ENCODE data around the gene APRT.

The APRT gene

DNA sequence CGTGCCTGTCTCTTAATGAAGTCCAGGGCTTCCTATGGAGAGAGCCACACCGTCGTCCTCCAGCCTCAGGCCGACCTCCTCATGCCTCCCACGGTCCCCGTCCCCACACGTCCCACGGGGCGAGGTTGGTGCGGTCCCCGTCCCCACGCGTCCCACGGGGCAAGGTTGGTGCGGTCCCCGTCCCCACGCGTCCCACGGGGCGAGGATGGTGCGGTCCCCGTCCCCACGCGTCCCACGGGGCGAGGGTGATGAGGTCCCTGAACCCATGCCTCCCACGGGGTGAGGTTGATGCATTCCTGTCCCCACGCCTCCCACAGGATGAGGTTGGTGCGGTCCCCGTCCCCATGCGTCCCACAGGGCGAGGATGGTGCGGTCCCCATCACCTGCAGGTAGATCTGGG lies 24.1 kb upstream of the APRT start:
- Histone ChIP-seq H3K27me3 (ENCODE audit: control insufficient read depth in 5 of 5, insufficient read depth in 4 of 5, low read length in 5 of 5) (no peaks in the 10 kb centered on the region), H3K36me3 (ENCODE audit: control insufficient read depth in 5 of 5, insufficient read depth in 5 of 5, low read length in 5 of 5) (peaks cover 0 to 54% (median 40%) of the 10 kb centered on the region in 5 donors), H3K27ac (ENCODE audit: low read depth, low read length) (no peak overlapping the region)

DNA sequence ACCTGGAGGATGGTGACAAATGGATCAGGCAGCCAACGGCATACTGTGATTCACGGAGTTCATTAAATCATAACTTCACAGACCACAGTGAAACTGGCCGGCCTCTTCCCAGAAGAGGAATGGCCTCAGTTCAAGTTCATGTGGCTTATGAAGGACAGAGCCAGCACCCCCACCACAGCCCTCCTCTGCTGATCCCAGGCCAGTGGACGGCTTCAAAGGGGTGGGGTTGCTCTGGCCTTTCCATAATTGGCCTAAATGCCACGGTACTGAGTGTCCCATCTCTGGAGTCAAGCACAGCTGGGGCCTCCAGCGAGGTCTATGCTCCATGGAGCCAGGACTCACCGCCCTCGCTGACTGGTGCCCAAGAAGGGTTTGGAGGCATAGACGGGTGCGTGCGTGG lies 23.7 kb upstream of the APRT start:
- Histone ChIP-seq H3K36me3 (ENCODE audit: control insufficient read depth in 5 of 5, insufficient read depth in 5 of 5, low read length in 5 of 5) (peaks cover 0 to 54% (median 40%) of the 10 kb centered on the region in 5 donors), H3K9ac (ENCODE audit: low read length in 5 of 5) (no peak overlapping the region), H3K27me3 (ENCODE audit: control insufficient read depth in 5 of 5, insufficient read depth in 4 of 5, low read length in 5 of 5) (no peaks in the 10 kb centered on the region), H3K4me3 (ENCODE audit: low read depth in 1 of 5, low read length in 5 of 5) (no peak overlapping the region), H3K27ac (ENCODE audit: low read depth, low read length) (no peak overlapping the region), H3K9me3 (ENCODE audit: control insufficient read depth in 5 of 5, low read length in 5 of 5) (no peaks in the 10 kb centered on the region), H3K4me1 (ENCODE audit: control insufficient read depth in 5 of 5, insufficient read depth in 5 of 5, low read length in 5 of 5) (no peaks in the 10 kb centered on the region)

More for the DNA sequence above, 24.1 kb upstream of the APRT start:
- Histone ChIP-seq H3K4me3 (ENCODE audit: low read depth in 1 of 5, low read length in 5 of 5) (no peak overlapping the region), H3K9me3 (ENCODE audit: control insufficient read depth in 5 of 5, low read length in 5 of 5) (no peaks in the 10 kb centered on the region), H3K9ac (ENCODE audit: low read length in 5 of 5) (no peak overlapping the region), H3K4me1 (ENCODE audit: control insufficient read depth in 5 of 5, insufficient read depth in 5 of 5, low read length in 5 of 5) (no peaks in the 10 kb centered on the region)

DNA sequence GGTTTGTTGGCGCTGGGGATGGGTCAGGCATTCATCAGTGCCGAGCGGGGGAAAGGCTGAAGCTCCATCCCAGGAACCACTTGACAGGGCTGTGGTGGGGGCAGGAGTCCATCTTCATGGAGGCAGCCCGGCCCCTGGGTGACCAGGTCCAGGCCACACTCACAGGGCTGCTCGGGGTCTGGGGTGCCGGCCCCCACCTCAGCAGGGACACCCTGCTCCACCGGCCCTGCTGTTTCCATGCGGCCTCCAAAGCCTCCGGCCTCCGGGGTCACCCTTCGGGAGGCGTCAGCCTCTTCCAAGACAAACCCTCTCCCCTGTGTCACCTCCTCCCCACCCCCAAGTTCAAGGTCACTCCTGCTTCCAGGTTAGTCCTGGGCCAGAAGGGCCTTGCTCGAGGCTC lies 22.9 kb upstream of the APRT start:
- Histone ChIP-seq H3K9me3 (ENCODE audit: control insufficient read depth in 5 of 5, low read length in 5 of 5) (no peaks in the 10 kb centered on the region), H3K27ac (ENCODE audit: low read depth, low read length) (no peak overlapping the region), H3K9ac (ENCODE audit: low read length in 5 of 5) (no peak overlapping the region), H3K4me1 (ENCODE audit: control insufficient read depth in 5 of 5, insufficient read depth in 5 of 5, low read length in 5 of 5) (no peaks in the 10 kb centered on the region), H3K4me3 (ENCODE audit: low read depth in 1 of 5, low read length in 5 of 5) (no peak overlapping the region), H3K27me3 (ENCODE audit: control insufficient read depth in 5 of 5, insufficient read depth in 4 of 5, low read length in 5 of 5) (no peaks in the 10 kb centered on the region), H3K36me3 (ENCODE audit: control insufficient read depth in 5 of 5, insufficient read depth in 5 of 5, low read length in 5 of 5) (peaks cover 0 to 51% (median 33%) of the 10 kb centered on the region in 5 donors)

DNA sequence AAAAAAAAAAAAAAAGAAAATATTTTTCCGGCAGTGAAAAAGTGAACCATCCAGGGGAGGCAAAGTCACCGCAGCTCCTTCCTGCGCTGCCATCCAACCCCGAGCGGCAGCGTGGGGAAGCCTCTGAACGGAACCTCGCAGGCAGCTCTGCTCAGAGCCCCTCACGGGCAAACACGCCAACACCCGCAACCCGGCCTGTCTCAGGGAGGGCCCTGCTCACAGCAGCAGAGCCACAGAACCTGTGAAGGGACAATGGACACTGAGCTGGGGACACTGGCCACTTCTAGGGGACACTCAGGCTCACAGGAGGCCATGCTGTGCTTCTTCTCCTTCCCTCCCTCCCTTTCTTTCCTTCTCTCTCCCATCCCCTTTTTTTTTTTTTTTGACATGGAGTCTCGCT lies 21.4 kb upstream of the APRT start:
- Histone ChIP-seq H3K9me3 (ENCODE audit: control insufficient read depth in 5 of 5, low read length in 5 of 5) (no peaks in the 10 kb centered on the region), H3K4me3 (ENCODE audit: low read depth in 1 of 5, low read length in 5 of 5) (no peak overlapping the region), H3K27ac (ENCODE audit: low read depth, low read length) (no peak overlapping the region), H3K4me1 (ENCODE audit: control insufficient read depth in 5 of 5, insufficient read depth in 5 of 5, low read length in 5 of 5) (no peaks in the 10 kb centered on the region), H3K9ac (ENCODE audit: low read length in 5 of 5) (no peak overlapping the region), H3K27me3 (ENCODE audit: control insufficient read depth in 5 of 5, insufficient read depth in 4 of 5, low read length in 5 of 5) (no peaks in the 10 kb centered on the region), H3K36me3 (ENCODE audit: control insufficient read depth in 5 of 5, insufficient read depth in 5 of 5, low read length in 5 of 5) (peaks cover 0 to 45% (median 29%) of the 10 kb centered on the region in 5 donors)

DNA sequence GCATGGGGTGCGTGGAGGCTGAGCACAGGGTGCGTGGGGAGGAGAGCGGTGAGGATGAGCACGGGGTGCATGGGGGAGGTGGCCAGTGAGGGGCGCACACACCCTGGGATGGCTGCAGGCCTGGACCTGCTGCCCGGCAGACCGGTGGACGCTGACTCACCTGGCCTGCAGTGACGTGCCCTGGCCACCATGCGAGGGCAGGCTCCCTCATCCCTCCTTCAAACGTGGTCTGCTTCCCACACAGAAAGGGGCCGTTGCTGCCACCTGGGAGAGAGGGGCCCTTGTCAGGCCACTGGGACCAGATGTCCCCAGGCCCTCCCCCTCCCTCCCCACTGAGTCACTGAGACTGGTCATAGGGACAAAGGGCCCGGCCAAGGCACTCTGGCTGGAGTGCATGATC lies 20.1 kb upstream of the APRT start:
- Histone ChIP-seq H3K9me3 (ENCODE audit: control insufficient read depth in 5 of 5, low read length in 5 of 5) (no peaks in the 10 kb centered on the region), H3K9ac (ENCODE audit: low read length in 5 of 5) (no peak overlapping the region), H3K27ac (ENCODE audit: low read depth, low read length) (no peak overlapping the region), H3K4me3 (ENCODE audit: low read depth in 1 of 5, low read length in 5 of 5) (no peak overlapping the region), H3K27me3 (ENCODE audit: control insufficient read depth in 5 of 5, insufficient read depth in 4 of 5, low read length in 5 of 5) (no peaks in the 10 kb centered on the region), H3K36me3 (ENCODE audit: control insufficient read depth in 5 of 5, insufficient read depth in 5 of 5, low read length in 5 of 5) (peaks cover 0 to 48% (median 26%) of the 10 kb centered on the region in 5 donors), H3K4me1 (ENCODE audit: control insufficient read depth in 5 of 5, insufficient read depth in 5 of 5, low read length in 5 of 5) (no peaks in the 10 kb centered on the region)

DNA sequence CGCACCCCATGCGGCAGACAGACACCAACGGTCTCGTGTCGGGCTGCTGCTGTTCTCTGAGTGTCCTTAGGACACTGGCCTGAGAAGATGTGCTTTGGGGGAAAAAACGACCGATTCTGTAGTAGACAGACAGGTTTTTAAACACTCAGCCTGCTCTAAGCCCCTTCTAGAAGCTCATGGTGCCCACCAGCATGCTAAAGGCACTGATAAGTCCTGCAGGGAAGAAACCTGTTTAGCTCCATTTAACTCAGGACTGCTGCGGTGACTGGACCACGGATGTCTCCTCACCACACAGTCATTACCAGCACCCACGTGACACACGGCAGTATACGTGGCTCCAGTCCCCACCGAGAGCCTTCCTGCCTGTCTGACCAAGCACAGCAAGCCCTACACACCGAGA lies 19.1 kb upstream of the APRT start:
- Histone ChIP-seq H3K9me3 (ENCODE audit: control insufficient read depth in 5 of 5, low read length in 5 of 5) (no peaks in the 10 kb centered on the region), H3K27me3 (ENCODE audit: control insufficient read depth in 5 of 5, insufficient read depth in 4 of 5, low read length in 5 of 5) (no peaks in the 10 kb centered on the region), H3K9ac (ENCODE audit: low read length in 5 of 5) (no peak overlapping the region), H3K4me1 (ENCODE audit: control insufficient read depth in 5 of 5, insufficient read depth in 5 of 5, low read length in 5 of 5) (no peaks in the 10 kb centered on the region), H3K4me3 (ENCODE audit: low read depth in 1 of 5, low read length in 5 of 5) (no peak overlapping the region), H3K36me3 (ENCODE audit: control insufficient read depth in 5 of 5, insufficient read depth in 5 of 5, low read length in 5 of 5) (peaks cover 0 to 50% (median 27%) of the 10 kb centered on the region in 5 donors), H3K27ac (ENCODE audit: low read depth, low read length) (no peak overlapping the region)

DNA sequence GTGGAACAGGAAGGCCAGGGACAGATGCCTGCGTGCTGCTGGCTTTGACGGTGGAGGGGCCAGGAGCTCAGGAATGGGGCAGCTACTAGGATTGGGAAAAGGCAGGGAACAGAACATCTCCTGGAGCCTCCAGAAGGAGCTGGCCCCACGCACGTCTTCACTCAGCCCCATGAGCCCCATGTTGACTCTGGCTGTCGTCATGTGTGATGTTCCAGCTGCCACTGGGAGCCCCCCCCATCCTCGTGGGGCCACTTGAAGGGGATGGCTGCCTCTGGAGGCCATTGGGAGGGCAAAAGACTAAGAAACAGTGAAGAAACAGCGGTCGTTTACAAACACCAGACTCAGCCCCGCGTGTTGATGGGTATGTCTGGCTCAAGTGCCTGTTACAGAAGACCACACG lies 18.5 kb upstream of the APRT start:
- Histone ChIP-seq H3K4me1 (ENCODE audit: control insufficient read depth in 5 of 5, insufficient read depth in 5 of 5, low read length in 5 of 5) (no peaks in the 10 kb centered on the region), H3K9me3 (ENCODE audit: control insufficient read depth in 5 of 5, low read length in 5 of 5) (no peaks in the 10 kb centered on the region), H3K27ac (ENCODE audit: low read depth, low read length) (no peak overlapping the region), H3K27me3 (ENCODE audit: control insufficient read depth in 5 of 5, insufficient read depth in 4 of 5, low read length in 5 of 5) (no peaks in the 10 kb centered on the region), H3K4me3 (ENCODE audit: low read depth in 1 of 5, low read length in 5 of 5) (no peak overlapping the region), H3K9ac (ENCODE audit: low read length in 5 of 5) (no peak overlapping the region), H3K36me3 (ENCODE audit: control insufficient read depth in 5 of 5, insufficient read depth in 5 of 5, low read length in 5 of 5) (peaks cover 0 to 48% (median 27%) of the 10 kb centered on the region in 5 donors)

DNA sequence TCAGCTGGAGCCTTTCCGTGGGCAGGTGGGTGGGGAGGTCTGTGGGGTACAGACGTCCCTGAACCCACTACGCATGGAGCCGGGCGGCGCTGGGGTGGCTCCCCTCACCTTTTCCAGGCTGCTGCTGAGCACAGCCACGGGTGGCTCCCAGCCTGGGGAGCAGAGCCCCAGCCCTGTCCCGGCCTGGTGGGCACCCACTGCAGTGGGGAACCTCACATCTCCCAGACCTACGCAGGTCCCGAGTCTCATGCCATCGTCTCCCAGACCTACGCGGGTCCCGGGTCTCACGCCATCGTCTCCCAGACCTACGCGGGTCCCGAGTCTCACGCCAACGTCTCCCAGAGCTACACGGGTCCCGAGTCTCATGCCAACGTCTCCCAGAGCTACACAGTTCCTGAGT lies 17.0 kb upstream of the APRT start:
- Histone ChIP-seq H3K27ac (ENCODE audit: low read depth, low read length) (no peak overlapping the region), H3K9ac (ENCODE audit: low read length in 5 of 5) (no peak overlapping the region), H3K4me1 (ENCODE audit: control insufficient read depth in 5 of 5, insufficient read depth in 5 of 5, low read length in 5 of 5) (no peaks in the 10 kb centered on the region), H3K4me3 (ENCODE audit: low read depth in 1 of 5, low read length in 5 of 5) (no peak overlapping the region), H3K36me3 (ENCODE audit: control insufficient read depth in 5 of 5, insufficient read depth in 5 of 5, low read length in 5 of 5) (peaks cover 0 to 49% (median 28%) of the 10 kb centered on the region in 5 donors), H3K27me3 (ENCODE audit: control insufficient read depth in 5 of 5, insufficient read depth in 4 of 5, low read length in 5 of 5) (no peaks in the 10 kb centered on the region), H3K9me3 (ENCODE audit: control insufficient read depth in 5 of 5, low read length in 5 of 5) (no peaks in the 10 kb centered on the region)

DNA sequence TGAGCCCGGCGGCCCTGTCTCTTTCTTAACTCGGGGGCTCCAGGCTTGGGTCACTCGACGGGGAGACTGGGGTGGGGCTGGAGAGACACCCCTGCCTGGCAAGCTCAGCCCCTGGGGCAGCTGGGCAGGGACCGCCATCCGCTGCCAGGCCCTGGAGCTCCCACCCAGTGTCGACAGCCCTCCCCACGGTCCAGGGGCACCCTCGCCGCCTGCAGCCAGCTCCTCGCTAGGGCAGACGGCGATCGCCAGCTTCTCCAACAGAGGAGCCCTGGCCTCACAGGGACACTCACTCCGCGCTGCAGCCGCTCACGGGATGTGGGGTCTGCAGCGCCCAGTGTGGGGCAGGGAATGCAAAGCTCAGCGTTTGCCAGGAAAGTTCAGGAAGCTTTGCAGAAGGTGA lies 16.0 kb upstream of the APRT start:
- peaks cover 0 to 54% (median 31%) of the 10 kb centered on the region in 5 donors for H3K36me3 ChIP-seq (ENCODE audit: control insufficient read depth in 5 of 5, insufficient read depth in 5 of 5, low read length in 5 of 5)
- no peak overlapping the region for H3K4me3 ChIP-seq (ENCODE audit: low read depth in 1 of 5, low read length in 5 of 5)
- H3K27ac ChIP-seq (ENCODE audit: low read depth, low read length) = no peak overlapping the region
- H3K9ac ChIP-seq (ENCODE audit: low read length in 5 of 5) = no peak overlapping the region
- H3K27me3 ChIP-seq (ENCODE audit: control insufficient read depth in 5 of 5, insufficient read depth in 4 of 5, low read length in 5 of 5) = no peaks in the 10 kb centered on the region
- H3K9me3 ChIP-seq (ENCODE audit: control insufficient read depth in 5 of 5, low read length in 5 of 5) = no peaks in the 10 kb centered on the region
- H3K4me1 ChIP-seq (ENCODE audit: control insufficient read depth in 5 of 5, insufficient read depth in 5 of 5, low read length in 5 of 5) = peaks cover 0 to 2% (median 0%) of the 10 kb centered on the region in 5 donors

DNA sequence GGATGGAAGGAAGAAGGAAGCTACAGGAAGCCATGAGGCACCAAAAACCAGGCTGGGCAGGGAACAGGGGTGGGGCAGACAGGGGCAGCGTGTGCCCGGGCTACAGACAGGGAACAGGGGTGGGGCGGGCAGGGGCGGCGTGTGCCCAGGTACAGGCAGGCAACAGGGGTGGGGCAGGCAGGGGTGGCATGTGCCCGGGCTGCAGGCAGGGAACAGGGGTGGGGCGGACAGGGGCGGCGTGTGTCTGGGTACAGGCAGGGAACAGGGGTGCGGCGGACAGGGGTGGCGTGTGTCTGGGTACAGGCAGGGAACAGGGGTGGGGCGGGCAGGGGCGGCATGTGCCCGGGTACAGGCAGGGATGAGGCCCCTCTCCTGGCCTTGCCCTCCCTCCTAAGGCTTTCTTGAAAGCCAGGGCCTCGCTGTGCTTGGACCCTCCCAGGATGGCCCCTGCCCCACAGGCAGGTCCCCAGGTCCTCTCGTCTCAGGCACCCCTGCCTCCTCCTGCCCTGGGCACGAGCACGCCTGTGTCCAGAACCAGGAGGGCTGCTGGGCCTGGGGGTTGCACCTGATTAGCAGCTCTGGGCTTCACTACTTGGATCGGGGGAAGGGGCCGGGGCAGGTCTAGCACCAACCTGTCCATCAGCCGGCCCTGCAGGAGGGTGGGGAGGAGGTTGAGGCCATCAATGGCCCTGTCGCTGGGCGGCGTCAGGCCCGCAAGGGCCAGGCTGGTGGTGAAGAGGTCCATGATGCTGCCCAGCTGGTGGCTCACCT lies 14.5 kb upstream of the APRT start:
- Histone ChIP-seq H3K27me3 (ENCODE audit: control insufficient read depth in 5 of 5, insufficient read depth in 4 of 5, low read length in 5 of 5) (no peaks in the 10 kb centered on the region), H3K4me1 (ENCODE audit: control insufficient read depth in 5 of 5, insufficient read depth in 5 of 5, low read length in 5 of 5) (peaks cover 0 to 2% (median 0%) of the 10 kb centered on the region in 5 donors), H3K27ac (ENCODE audit: low read depth, low read length) (no peak overlapping the region), H3K36me3 (ENCODE audit: control insufficient read depth in 5 of 5, insufficient read depth in 5 of 5, low read length in 5 of 5) (peaks cover 0 to 69% (median 44%) of the 10 kb centered on the region in 5 donors), H3K9me3 (ENCODE audit: control insufficient read depth in 5 of 5, low read length in 5 of 5) (no peaks in the 10 kb centered on the region), H3K4me3 (ENCODE audit: low read depth in 1 of 5, low read length in 5 of 5) (no peak overlapping the region), H3K9ac (ENCODE audit: low read length in 5 of 5) (no peak overlapping the region)

Data from subcutaneous abdominal adipose tissue (tissue), 5 donors.